Brain microvascular endothelial cell (primary cell): ENCODE measurements around the gene OVOL2.
"Not testable (repeated sequence)": the region's sequence is repeated elsewhere in the genome, so short reads cannot be mapped to it uniquely, and the experiment has no call there.

Experiments used
- DNase-seq: peaks from one replicate; pipeline ENCODE4 v3.0.0-alpha.2; 2020
- H3K27ac ChIP-seq: fragments of 250-450 bp; sonication (Bioruptor Pico); 2 replicates; pipeline ENCODE4 v1.5.1; 2020; ENCODE audit warnings: mild to moderate bottlenecking, moderate library complexity
- H3K27me3 ChIP-seq: fragments of 250-450 bp; sonication (Bioruptor Pico); replicated peaks from 2 replicates; pipeline ENCODE4 v1.5.1; 2020; ENCODE audit warnings: mild to moderate bottlenecking
- H3K36me3 ChIP-seq: fragments of 250-450 bp; sonication (Bioruptor Pico); replicated peaks from 2 replicates; pipeline ENCODE4 v1.5.1; 2020; ENCODE audit warnings: mild to moderate bottlenecking
- H3K4me3 ChIP-seq: 2 replicates; pipeline ENCODE4 v1.5.1; 2011; ENCODE audit warnings: low read depth, mild to moderate bottlenecking, control low read depth, low read length, moderate library complexity
- in situ Hi-C: cut with HindIII; loops from 2 replicates; pipeline ENCODE4 v1.10.0; 2017; ENCODE audit warnings: low sequenced_read_pairs, low pct_ligation_motif_present
- TF ChIP-seq, protein P1 (sequence below): IDR thresholded peaks from 2 replicates; pipeline ENCODE4 v1.5.1; 2011; ENCODE audit warnings: low read depth, mild to moderate bottlenecking, moderate library complexity, low read length, control low read depth, inconsistent platforms; ENCODE audit errors: missing control alignments

Gene OVOL2

DNA sequence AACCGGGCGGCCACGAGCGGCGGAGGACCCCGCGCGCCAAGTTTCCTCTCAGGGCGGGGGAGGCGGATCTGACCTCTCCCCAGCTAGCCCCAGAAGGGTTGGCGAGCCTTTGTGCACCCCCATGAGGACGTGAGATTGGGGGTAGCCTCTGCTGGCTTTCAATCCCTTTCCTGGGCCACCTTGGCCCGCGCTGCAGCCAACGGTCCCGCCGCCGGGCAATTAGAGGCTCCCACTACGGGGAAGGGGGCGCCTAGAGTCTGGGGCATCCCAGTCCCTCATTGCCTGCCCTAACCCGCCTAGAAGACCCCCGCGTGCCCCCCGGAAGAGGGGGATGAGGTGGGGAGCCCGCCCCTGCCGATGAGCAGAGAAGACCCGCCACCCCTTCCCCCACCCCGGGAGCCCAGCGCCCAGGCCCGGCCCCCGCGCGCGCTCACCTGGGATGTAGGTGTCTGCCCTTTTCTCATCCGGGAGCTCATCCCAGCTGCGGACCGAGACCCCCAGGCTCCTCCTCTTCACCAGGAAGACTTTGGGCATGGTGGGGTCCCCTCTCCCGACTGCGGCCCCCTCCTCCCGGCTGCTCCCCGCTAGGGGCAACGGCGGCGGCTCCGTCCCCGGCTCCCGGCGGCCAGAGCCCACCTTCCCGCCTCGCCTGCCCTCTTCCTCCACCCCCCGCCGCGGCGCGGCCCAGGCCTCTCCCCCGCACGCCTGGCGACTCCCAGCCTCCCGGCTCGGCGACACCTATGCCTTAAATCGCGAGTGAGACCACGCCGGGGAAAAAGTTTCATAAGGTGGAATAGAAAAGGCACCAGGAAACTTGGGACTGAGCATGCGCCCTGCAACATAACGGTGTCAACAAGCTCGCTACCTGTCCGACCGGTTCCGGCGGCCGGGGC is at the start of gene OVOL2:
OVOL2 (minus strand) TSS at position 816 of the 893 bp plus-strand sequence; CDS start at position 534, 282 bp downstream.
- in situ Hi-C loops, result no loop called here
- TF ChIP-seq, protein P1, sequence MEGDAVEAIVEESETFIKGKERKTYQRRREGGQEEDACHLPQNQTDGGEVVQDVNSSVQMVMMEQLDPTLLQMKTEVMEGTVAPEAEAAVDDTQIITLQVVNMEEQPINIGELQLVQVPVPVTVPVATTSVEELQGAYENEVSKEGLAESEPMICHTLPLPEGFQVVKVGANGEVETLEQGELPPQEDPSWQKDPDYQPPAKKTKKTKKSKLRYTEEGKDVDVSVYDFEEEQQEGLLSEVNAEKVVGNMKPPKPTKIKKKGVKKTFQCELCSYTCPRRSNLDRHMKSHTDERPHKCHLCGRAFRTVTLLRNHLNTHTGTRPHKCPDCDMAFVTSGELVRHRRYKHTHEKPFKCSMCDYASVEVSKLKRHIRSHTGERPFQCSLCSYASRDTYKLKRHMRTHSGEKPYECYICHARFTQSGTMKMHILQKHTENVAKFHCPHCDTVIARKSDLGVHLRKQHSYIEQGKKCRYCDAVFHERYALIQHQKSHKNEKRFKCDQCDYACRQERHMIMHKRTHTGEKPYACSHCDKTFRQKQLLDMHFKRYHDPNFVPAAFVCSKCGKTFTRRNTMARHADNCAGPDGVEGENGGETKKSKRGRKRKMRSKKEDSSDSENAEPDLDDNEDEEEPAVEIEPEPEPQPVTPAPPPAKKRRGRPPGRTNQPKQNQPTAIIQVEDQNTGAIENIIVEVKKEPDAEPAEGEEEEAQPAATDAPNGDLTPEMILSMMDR, result no peak
- Histone ChIP-seq H3K36me3 (no peaks in the 10 kb centered on the region), H3K27ac (no peak within 1 kb of the TSS), H3K27me3 (peaks cover 61% of the 10 kb centered on the region), H3K4me3 (no peak within 1 kb of the TSS)
- no peak for DNase-seq

- no peaks in the 10 kb centered on the region for H3K27me3 ChIP-seq
- in situ Hi-C loops, result no loop called here
- no peak overlapping the region for H3K27ac ChIP-seq
- DNase-seq, result no peak
- H3K36me3 ChIP-seq, result no peaks in the 10 kb centered on the region
- TF ChIP-seq, protein P1, result no peak
- no peak overlapping the region for H3K4me3 ChIP-seq
Measured at GRCh38 chr20:18103497-18103896, 45.8 kb upstream of the OVOL2 start.

DNA sequence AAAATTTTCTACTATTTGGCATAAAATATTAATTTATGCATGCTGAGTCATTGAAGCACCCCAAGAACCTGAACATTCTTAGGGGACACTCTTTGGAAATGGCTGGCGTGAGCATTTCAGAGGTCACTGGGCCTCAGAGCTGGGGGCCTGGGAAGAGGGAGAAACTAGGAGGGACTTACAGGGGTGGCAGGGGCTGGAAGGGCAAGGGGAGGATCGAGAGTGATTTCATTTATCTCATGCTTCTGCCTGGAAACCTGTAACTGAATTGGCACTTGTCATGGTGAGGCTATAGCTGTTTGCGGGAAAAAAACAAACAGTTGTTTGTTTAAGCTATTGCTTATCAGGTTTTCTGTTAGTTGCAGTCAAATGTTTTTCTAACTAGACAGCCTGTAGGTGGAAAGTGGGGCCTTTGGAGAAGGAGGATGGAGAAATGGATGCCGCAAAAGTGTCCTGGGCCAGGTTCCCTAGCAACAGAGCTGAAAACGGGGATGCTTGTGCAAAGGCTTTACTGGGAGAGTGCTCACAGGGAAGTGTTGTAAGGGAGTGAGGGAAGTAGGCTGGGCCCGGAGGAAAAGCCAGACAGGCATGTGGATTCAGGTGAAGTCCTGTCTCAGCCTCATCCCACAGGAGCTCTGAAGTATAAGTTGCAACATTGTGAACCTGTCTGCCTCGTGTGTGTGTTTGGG is 43.6 kb upstream of the OVOL2 start:
- H3K27me3 ChIP-seq, result no peaks in the 10 kb centered on the region
- H3K4me3 ChIP-seq, result no peak overlapping the region
- in situ Hi-C loops, result no loop called here
- no peaks in the 10 kb centered on the region for H3K36me3 ChIP-seq
- no peak overlapping the region for H3K27ac ChIP-seq
- DNase-seq, result no peak
- TF ChIP-seq, protein P1, result no peak

DNA sequence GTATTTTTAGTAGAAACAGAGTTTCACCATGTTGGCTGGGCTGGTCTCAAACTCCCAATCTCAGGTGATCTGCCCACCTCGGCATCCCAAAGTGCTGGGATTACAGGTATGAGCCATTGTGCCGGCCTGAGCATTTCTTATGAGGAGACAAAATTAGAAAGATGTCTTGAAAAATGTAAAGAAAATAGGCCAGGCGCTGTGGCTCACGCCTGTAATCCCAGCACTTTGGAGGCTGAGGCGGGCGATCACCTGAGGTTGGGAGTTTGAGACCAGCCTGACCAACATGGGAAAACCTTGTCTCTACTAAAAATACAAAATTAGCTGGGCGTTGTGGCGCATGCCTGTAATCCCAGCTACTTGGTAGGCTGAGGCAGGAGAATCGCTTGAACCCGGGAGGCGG is 42.9 kb upstream of the OVOL2 start:
- DNase-seq, H3K4me3 ChIP-seq, H3K36me3 ChIP-seq, H3K27ac ChIP-seq, H3K27me3 ChIP-seq, in situ Hi-C loops: not testable (repeated sequence)

DNA sequence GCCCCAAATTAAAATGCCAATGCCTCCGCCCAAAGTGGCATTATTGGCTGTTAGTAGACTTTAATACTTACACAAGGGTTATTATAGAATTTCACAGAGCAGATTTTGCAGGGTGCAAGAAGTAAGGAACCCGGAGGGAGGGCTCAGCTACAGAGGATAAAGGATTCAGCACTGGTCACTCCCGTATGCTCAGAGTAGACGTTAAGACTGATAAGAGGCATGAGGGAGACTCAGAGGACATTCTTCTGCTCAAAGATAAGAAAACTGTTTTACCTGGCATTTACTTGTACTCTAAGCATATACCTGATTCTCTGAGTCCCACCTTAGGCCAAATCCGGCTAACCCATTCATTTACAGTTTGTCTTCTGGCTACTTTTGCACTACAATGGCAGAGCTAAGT is 36.5 kb upstream of the OVOL2 start:
- in situ Hi-C loops, result no loop called here
- Histone ChIP-seq H3K27me3 (no peaks in the 10 kb centered on the region), H3K36me3 (no peaks in the 10 kb centered on the region), H3K27ac (no peak overlapping the region), H3K4me3 (no peak overlapping the region)
- no peak for DNase-seq
- TF ChIP-seq, protein P1, result no peak

GRCh38 chr20:18093388-18093787 is 35.7 kb upstream of the OVOL2 start:
- in situ Hi-C loops, result no loop called here
- TF ChIP-seq, protein P1, result no peak
- no peaks in the 10 kb centered on the region for H3K27me3 ChIP-seq
- H3K4me3 ChIP-seq, result no peak overlapping the region
- no peak for DNase-seq
- no peak overlapping the region for H3K27ac ChIP-seq
- H3K36me3 ChIP-seq, result no peaks in the 10 kb centered on the region
